ENCODE data around the gene ZNF532. TPM values are rescaled to one million over a fixed set of nuclear protein-coding genes. Genes with fewer than 3 reads are reported as not detected.

Gene ZNF532
- total and polyA plus RNA-seq, 2 of the 13 experiments (the other 11 are each of a cell fraction or from before 2014, with no cell fraction given): not detected

GRCh38 chr18:58851856-58852255 lies 12.8 kb upstream of the ZNF532 start:
- ChIA-PET CTCF (ENCODE audit: low intra/inter-chr PET ratio, low total read pairs) (no interaction called here), POLR2A (no interaction called here)
- no peak overlapping the region for H3K4me2 ChIP-seq (ENCODE audit: low read depth, low read length)
- DNase-seq (ENCODE audit: low spot score) (no peak), FAIRE-seq (no peak), ATAC-seq (no peak)
- peaks cover 0 to 7% of the 10 kb centered on the region in 2 experiments; a peak in 2 of 5 replicates for H3K27me3 ChIP-seq (ENCODE audit: control insufficient read depth in 1 of 2, insufficient read depth in 2 of 2, low read length in 2 of 2)
- no peak overlapping the region for H2AFZ ChIP-seq (ENCODE audit: low read length)
- no peak overlapping the region for H3K9ac ChIP-seq (ENCODE audit: insufficient read depth, low read depth, low read length)
- H3K27ac ChIP-seq (ENCODE audit: extremely low read length, insufficient read depth, low read length): no peak overlapping the region
- H4K20me1 ChIP-seq (ENCODE audit: insufficient read depth, low read length): no peaks in the 10 kb centered on the region
- no peaks in the 10 kb centered on the region for H3K79me2 ChIP-seq (ENCODE audit: insufficient read depth, low read length)
- BruUV-seq (replicated peaks): no TSS peak
- H3K36me3 ChIP-seq (replicated peaks in 1 of 2; ENCODE audit: control insufficient read depth in 1 of 2, insufficient read depth in 2 of 2, low read length in 2 of 2): no peaks in the 10 kb centered on the region
- intact Hi-C loops (cut with micrococcal nuclease; ENCODE audit: unreplicated experiment): no loop called here
- H3K9me3 ChIP-seq (ENCODE audit: low read length): no peaks in the 10 kb centered on the region
- in situ Hi-C loops (cut with HindIII; ENCODE audit: extremely low pct_ligation_motif_present, low pct_unique_long_range_greater_than_20kb): no loop called here
- WGBS (ENCODE audit: low lambda C conversion rate): 39% methylated on average over 5 of the region's 5 CpGs
- H3K4me1 ChIP-seq (ENCODE audit: insufficient read depth, low read length): no peaks in the 10 kb centered on the region
- H3K4me3 ChIP-seq (replicated peaks in 1 of 3; ENCODE audit: insufficient read depth in 1 of 3, low read depth in 2 of 3, low read length in 3 of 3): no peak overlapping the region
- TF ChIP-seq ZSCAN5A (CRISPR knock-in tag; IDR thresholded peaks at IDR 0.05; ENCODE audit: borderline replicate concordance) (no peak), NCOA5 (CRISPR knock-in tag; IDR thresholded peaks at IDR 0.05) (no peak), CREB3 (CRISPR knock-in tag; IDR thresholded peaks at IDR 0.05) (no peak), EHMT2 (IDR thresholded peaks at IDR 0.05; ENCODE audit: borderline replicate concordance, low read depth, low read length) (no peak), ZNF354B (CRISPR knock-in tag; IDR thresholded peaks at IDR 0.05) (no peak), IRF2 (CRISPR knock-in tag; IDR thresholded peaks at IDR 0.05) (no peak), CBX1 (IDR thresholded peaks at IDR 0.05; ENCODE audit: low read depth) (no peak), ZNF576 (CRISPR knock-in tag; IDR thresholded peaks at IDR 0.05) (no peak), ZUFSP (CRISPR knock-in tag; IDR thresholded peaks at IDR 0.05; ENCODE audit: borderline replicate concordance) (no peak), ZNF296 (CRISPR knock-in tag; conservative IDR thresholded peaks at IDR 0.05) (no peak), YEATS2 (CRISPR knock-in tag; IDR thresholded peaks at IDR 0.05; ENCODE audit: borderline replicate concordance) (no peak), SSRP1 (CRISPR knock-in tag; IDR thresholded peaks at IDR 0.05) (no peak)
